GM18498 (cell line): Measurements from ENCODE around the gene GSTK1.
"Not testable (repeated sequence)": the region's sequence is repeated elsewhere in the genome, so short reads cannot be mapped to it uniquely, and the experiment has no call there.

Source experiments
- ATAC-seq: cut with Tn5 transposase; IDR thresholded peaks from one replicate; pipeline ENCODE4 v1.9.1; 2021; ENCODE audit warnings: mild to moderate bottlenecking, moderate library complexity; ENCODE audit not compliant: unreplicated experiment

The GSTK1 gene

DNA sequence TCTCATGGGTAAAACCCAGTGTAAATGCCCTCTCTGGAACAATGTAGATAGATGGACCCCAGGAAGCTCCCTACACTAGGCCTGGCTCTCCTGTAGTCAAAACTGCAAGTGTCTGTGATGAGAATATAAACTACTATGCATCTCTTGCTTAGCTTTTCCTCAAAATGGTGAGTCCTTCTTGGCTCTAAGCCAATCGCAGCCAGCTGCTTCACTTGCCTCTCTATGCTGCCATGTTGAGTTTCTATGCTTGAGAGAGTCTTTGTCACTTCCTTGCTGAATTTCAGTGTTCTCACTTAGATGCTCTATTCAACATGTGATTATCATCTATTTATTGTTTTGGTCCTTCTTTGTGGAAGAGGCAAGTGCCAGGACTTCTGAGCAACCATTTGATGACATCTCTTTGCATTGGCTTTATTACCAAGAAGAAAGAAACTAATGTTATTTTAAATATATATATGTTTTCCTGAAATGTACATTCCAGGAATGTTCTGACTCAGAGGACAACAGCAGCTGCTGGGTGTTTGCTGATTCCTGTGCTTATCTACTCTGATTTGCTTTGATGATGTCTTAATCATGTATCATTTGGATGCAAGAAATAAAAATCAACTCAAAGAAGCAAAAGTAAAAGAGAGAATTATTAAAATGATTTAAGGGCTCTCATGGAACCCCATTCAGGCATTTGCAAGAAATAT, 24.8 kb upstream of the GSTK1 start:
- no peak for ATAC-seq

DNA sequence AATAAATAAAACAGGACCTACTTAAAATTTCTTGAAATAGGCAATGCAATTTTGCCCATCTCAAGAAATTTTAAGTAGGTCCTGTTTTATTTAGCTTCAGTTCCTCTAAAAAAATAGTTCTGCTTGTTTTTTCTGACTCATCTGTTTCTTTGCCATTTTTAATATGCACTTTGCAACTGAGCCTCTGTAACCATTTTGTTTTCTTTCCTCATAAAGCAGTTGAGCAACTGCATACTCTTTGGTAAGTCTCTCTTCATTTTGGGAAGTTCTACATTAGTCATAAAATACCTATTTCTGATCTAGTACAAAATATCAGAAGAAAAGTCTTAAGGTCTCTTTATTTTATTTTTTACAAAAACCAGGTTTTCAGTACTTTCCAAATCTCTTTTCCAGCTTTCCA, 23.4 kb upstream of the GSTK1 start:
- no peak for ATAC-seq

DNA sequence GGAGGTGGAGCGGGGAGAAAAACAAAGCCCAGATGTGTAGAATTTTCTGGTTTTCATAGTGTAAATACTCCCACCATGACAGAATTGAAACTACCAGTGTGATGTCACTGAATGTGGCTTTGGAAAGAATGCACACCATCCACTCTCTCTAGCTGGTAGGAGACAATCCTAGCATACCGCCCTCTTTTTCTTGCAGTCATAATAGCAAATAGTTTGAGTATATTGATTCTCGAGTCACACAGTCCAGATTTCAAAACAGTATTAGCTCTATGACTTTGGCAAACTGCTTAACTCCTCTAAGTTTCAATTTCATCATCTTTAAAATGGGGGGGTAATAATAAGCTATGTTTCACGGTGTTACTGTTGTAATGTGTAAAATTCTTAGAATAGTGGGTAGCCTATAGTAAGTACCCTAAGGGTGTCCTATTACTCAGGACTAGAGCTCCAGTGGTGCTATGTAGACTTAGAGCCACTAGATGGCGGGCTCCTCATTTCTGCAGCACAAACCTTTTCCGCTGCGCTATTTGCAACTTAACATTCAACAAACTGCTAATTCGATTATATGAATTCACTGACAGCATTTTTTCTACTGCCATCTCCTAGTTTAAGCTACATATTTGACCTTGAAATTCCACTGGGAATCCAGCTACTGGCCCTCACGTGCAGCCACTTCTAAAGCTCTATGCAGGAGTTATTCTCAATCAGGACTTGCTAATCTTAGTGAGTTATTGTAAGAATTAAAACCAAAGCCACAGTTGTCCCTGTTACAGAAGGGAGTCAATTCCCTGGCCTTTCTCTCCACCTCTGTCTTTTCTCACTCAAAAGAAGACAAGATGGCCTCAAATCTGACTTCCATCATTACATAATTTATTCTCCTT, 22.7 kb upstream of the GSTK1 start:
- ATAC-seq, result peak; percentile 94

DNA sequence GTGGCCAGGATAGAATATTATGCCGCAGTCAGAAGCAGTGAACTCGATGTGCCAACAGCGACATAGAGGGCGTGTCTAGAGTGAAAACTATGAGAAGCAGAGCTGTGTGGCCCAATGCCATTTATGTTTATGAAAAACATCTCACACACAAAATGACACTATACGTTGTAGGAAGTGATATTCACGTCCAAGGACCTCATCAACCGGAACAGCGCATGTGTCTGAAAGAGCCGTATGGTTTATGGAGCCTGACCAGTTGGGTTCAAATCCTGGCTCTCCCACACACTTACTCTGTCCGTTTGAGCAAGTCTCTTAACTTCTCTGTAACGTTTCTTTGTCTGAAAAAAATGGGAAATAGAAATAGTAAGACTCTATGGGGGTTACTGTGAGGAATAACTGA, 20.9 kb upstream of the GSTK1 start:
- no peak for ATAC-seq

DNA sequence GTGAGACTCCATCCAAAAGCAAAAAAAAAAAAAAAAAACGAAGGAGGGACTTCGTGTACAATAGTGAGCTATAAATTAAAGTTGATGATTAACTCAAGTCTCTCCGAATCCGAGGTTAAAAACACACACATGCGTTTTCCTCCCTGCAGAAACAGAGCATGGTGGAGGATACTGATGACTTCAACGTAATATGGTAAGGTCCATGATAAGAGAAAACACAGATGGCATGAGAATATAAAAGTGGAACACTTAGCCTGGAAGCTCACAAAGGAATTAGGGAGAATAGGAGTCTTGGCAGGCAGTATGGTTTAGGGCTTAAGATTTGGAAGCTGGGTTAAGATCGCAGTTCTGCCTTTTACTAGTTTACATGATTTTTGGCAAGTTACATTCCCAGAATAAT, 20.1 kb upstream of the GSTK1 start:
- ATAC-seq, result no peak

DNA sequence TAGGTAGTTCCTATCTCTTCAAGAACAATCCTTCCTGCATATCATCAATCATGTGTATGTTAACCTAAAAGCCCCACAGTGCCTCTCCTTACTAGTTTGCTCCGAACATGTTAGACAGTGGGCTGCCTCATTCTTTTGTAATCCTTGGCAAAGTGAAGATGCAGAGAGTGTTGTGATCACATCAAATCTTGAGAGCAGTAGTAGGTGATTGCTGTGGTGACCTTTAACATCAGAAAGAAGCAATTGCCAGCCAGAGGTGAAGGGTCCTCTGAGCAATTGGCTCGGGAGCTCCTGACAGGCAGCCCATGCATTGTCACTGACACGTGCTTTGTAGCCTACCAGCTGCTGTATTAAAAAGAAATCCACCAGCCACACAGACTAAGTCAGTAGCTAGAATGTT, 19.6 kb upstream of the GSTK1 start:
- ATAC-seq, result no peak

DNA sequence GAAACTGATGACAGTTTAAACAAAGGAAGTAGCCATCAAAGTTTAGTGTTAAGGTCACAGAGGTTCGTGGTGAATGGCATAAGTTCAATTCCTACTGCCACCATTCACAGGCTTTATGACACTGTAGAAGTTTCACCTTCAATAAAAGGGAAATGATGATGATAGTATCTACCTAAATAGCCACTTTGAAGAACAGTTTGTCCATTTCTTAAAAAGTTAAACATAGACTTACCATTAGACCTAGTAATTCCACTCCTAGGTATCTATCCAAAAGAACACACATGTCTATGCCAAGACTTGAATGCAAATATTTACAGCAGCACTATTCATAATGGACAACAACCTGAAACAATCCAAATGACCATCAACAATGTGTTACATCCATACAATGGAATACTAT, 18.9 kb upstream of the GSTK1 start:
- ATAC-seq, result no peak

DNA sequence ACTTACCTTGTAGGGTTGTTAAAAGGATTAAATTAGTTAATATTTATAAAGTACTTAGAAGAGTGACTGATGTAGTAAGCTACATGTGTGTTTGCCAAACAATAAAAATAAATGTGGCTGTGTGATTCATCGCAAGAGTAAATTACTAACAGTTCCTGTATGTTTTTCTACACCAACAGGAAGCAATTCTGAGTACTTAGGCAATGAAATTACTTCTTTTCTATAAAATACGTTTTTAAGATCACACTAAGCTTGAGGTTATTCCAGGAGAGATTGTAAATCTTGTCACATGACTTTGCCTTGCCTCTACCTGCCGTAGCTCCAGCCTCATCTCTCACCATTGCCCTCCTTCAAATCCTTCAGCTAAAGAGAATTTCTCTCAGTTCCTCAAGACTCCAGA, 18.1 kb upstream of the GSTK1 start:
- no peak for ATAC-seq

DNA sequence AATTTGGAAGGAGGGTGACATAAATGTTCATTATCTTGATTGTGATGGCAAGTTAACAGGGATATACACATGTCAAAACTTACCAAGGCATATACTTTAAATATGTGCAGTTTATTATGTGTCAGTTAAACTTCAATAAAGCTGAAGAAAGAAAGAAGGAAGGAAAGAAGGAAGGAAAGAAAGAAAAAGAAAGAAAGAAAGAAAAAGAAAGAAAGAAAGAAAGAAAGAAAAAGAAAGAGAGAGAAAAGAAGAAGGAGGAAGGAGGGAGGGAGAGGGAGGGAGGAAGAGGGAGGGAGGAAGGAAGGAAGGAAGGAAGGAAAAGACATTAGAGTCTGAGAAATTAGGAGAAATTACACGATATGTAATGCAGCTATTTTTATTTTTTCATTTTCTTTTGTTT, 15.9 kb upstream of the GSTK1 start:
- ATAC-seq, result no peak

DNA sequence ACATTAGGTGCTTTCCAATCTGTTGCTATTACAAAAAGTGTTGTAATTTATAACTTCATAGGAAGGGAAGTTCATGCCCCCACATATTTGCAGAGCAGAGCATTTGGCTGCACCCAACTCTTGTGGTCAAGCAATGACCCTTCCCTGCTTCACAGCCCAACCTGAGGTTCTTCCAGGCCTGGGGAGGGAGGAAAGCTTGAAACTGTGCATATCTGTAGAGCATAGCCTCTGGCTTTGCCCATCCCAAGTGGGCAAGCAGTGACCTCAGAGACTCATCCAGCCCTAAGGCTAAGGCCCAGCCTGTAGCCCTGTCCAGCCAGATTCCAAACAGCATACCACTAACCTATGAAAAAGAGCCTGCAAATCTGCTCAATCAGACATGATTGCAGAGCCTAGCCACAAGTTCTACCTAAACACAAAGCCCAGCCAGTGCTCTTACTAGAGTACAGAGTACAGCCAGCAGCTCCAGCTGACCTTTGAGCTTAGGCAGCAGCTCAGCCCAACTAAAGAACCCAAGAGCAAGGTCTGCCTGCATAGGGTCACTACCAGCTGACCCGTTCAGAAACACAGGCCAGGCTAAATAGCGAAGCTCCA, 14.4 kb upstream of the GSTK1 start:
- ATAC-seq, result no peak

DNA sequence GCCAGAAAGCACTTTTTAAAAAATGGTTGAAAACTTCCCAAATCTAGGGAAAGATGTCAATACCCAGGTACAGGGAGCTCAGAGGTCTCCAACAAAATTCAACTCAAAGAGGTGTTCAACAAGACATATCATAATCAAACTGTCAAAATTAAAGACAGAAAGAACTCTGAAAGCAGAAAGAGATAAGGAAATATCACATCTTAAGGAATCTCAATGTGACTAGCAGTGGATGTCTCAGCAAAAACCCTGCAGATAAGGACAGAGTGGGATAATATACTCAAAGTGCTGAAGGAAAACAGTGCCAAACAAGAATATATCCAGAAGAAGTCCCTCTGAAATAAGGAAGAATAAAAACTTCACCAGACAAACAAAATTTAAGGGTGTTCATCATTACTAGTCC, 13.0 kb upstream of the GSTK1 start:
- ATAC-seq, result no peak

DNA sequence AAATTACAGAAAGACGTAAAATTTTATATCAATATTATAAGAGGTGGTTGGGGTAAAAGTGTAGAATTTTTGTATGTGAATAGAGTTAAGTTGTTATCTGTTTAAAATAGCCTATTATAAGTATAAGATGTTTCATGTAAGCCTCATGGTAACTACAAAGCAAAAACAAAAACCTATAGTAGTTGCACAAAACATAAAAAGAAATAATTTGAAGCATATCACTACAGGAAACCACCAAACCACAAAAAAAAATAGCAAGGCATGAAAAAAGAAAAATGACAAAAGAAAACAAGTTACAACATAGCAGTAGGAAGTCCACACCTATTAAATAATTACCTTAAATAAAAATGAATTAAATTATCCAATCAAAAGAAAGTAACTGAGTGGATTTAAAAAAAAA, 12.4 kb upstream of the GSTK1 start:
- no peak for ATAC-seq

DNA sequence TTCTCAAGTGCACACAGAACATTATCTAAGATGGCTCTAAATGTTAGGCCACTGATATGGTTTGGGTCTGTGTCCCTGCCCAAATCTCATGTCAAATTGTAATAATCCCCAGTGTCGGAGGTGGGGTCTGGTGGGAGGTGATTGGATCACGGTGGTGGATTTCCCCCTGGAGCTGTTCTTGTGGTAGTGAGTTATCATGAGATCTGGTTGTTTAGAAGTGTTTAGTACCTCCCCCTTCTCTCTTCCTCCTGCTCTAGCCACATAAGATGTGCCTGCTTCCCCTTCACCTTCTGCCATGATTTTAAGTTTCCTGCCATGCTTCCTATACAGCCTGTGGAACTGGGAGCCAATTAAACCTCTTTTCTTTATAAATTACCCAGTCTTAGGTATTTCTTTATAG, 11.2 kb upstream of the GSTK1 start:
- no peak for ATAC-seq

DNA sequence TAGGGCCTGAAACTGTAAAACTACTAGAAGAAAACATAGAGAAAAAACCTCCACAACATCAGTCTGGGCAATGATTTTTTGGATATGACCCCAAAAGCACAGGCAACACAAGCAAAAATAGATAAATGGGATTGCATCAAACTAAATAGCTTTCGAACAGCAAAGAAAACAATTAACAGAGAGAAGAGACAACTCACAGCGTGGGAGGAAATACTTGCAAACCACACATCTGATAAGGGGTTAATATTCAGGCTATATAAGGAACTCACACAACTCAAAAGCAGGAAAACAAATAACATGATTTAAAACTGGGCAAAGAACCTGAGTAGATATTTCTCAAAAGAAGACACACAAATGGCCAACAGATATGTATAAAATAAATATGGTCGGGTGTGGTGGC, 7.7 kb upstream of the GSTK1 start:
- no peak for ATAC-seq

DNA sequence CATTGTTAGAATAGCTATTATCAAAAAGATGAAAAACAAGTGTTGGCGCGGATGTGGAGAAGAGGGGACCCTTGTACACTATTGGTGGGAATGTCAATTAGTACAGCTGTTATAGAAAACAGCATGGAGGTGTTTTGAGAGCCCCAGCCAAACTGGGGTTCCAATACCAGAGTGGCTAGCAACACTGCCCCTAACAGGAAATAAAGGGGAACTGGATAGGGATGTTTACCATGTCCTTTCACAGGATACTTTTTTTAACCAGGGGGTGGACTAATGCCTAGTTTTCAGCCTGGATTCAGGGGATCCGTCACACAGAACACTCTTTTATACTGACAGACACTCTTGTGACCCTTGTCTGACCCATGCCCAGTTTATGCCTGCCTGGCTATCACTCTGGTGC, 6.9 kb upstream of the GSTK1 start:
- no peak for ATAC-seq

DNA sequence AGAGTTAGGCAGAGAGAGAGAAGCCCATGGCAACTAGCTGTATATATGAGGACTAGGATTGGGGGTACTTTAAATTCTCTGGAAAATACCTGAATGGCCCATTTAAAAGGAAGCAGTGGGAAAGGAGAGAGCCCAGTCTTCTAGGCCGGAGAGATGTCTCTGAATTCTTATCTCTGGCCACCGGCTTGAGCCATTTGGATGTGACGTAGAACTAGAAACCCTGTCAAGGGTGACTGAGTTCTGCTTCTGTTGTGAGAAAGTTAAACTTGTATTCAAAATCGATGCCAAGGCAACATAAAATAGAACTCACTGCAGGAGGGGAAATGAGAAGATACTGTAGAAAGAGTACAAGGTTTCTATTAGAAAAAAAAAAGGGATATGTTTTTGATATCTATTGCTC, 6.3 kb upstream of the GSTK1 start:
- ATAC-seq, result peak; percentile 85

DNA sequence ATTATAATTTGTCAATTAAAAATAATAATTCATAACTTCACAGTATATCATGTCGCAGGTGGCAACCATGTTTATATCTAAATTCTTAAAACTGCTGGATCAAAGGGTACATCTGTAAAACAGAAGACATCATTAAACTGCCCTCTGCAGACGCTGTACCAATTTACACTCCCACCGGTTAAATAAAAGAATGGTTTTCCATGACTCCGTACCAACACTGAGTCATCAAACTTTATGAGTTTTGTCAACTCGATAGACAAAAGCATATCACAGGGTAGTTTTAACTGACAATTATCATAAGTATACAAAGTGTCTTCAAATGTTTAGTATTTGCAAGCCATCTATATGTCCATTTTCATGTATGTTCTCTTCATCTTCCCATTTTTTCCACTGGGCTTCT, 5.7 kb upstream of the GSTK1 start:
- no peak for ATAC-seq

DNA sequence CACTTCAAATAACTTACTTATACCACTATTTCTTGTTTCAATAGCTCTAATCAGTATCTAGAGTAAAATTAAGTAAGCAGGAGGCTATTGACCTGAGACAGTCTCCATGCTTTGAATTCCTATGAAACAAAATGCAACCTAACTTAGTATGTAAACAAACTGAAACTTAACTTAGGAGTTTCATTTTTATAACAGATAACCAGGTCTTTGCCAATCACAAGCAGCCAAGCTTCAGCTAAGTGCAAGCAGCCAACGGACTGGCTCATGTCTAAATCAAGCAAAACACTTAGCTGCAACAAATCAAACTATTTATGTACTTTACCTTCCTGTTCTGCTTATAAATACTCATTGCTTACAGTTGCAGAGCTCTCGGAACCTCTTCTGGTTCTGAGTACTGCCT, 4.4 kb upstream of the GSTK1 start:
- peak; percentile 43 for ATAC-seq

DNA sequence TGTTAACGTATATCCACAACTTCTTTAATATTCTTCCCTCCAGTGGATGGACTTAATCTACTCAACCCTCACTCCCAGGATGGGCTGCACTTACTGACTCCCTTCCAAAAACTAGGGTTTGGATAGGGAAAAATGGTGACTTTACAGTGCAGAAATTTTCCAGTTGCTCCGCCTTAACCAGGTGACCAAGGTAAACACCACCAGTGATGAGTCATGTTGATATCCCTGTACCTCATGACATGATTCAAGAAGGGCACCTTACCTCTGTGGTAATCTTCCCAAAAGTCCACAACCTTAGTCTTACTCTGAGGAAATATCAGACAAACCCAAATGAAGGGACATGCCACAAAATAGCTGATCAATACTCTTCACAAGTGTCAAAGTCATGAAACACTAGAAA, 3.5 kb upstream of the GSTK1 start:
- no peak for ATAC-seq

DNA sequence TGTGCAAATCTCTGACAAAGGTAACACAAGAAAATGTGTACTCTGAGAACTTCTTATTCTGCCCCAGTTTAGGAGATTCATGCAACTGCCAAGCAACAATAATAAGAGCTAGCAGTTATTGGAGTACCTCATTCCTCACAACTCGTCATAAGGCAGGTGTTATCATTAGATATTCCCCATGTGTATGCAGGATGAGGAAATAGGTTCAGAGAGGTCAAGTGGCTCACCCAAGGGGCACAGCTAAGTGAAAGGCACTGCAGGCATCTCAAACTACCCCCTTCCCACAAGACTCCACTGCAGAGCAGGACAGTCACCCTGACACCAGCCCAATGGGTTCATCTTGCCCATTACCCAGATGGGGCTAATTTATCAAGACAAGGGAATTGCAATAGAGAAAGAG, 1.3 kb upstream of the GSTK1 start:
- no peak for ATAC-seq

DNA sequence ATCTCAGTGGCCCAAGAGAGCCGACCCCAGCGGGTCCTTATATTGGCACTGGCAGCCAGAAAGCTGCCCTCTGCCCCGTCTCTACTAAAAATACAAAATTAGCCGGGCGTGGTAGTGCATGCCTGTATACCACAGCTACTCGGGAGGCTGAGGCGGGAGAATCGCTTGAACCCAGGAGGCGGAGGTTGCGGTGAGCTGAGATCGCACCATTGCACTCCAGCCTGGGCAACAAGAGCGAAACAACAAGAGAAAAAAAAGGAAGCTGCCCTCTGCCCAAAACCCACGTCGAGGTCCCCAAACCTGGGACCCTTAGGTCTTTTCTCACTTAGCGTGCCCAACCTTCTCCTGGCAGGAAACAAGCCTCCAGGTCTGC, 941 bp downstream of the GSTK1 start:
- ATAC-seq, result not testable (repeated sequence)

DNA sequence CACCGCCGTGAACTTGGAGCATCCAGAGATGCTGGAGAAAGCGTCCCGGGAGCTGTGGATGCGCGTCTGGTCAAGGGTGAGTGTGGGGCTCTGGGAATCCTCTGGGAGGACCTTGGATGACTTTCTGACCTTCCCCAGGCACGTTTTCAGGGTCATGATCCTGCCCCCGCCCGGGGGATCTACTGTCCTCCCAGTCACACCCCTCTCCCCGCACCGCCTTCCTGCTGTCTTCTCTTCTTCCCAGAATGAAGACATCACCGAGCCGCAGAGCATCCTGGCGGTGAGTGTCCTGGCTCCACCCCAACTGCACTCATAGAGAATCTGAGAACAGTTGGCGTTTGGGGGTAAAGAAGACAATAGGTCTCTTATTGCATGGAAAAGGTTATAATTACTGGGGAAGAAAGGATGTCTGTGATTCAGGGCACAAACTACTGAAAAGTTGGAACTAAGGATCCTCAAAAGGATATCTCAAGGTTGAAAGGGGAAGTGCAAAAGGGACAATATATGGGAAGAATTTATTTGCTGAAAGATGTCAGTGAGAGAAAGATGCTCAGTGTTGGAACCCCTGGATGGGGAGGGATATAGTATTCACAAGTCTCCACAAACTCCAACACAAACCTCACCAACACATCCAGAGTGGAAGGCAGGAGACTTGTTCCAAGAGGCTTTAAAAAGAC, 1.9 kb downstream of the GSTK1 start:
- ATAC-seq, result no peak
